Tibial nerve (tissue), 4 donors: Measurements from ENCODE around the gene RCE1. TPM values are rescaled to one million over a fixed set of nuclear protein-coding genes. Genes with fewer than 3 reads are reported as not detected.

ENCODE experiments used
- DNase-seq, 2 donors: peaks; one replicate each; pipeline ENCODE4 v3.0.0-alpha.2; 2019; ENCODE audit warnings: low spot score in 2 of 2
- H3K27ac ChIP-seq, 4 donors: fragments of 200-600 bp; sonication (generic) in 3 of 4; one replicate each; pipeline ENCODE4 v1.5.1; 2017 to 2019; ENCODE audit warnings: mild to moderate bottlenecking in 1 of 4
- H3K27me3 ChIP-seq, 2 donors: fragments of 200-600 bp; sonication (generic) in 1 of 2; one replicate each; pipeline versions ENCODE4 v1.5.1 to v1.6.0; 2017 to 2019
- H3K36me3 ChIP-seq, 3 donors: fragments of 200-600 bp; sonication (generic); one replicate each; pipeline ENCODE4 v1.5.1; 2018 to 2019
- H3K4me1 ChIP-seq, 4 donors: fragments of 200-600 bp; sonication (generic) in 3 of 4; one replicate each; pipeline ENCODE4 v1.5.1; 2017 to 2019
- H3K4me3 ChIP-seq, 4 donors: fragments of 200-600 bp; sonication (generic) in 3 of 4; one replicate each; pipeline ENCODE4 v1.5.1; 2017 to 2019; ENCODE audit warnings: mild to moderate bottlenecking in 1 of 4, moderate library complexity in 1 of 4
- H3K9me3 ChIP-seq, 4 donors: fragments of 200-600 bp; sonication (generic) in 3 of 4; one replicate each; pipeline ENCODE4 v1.5.1; 2017 to 2019
- CTCF ChIP-seq, 5 experiments: fragments of 200-600 bp in 3 of 5; fragments of 450-650 bp in 2 of 5; sonication (generic) in 3 of 5; IDR thresholded peaks; one replicate each; pipeline ENCODE4 v1.5.1; 2016 to 2019; ENCODE audit warnings: antibody characterized with exemption in 5 of 5, mild to moderate bottlenecking in 3 of 5, moderate library complexity in 2 of 5
- EP300 ChIP-seq, 2 donors: sonication (generic); formaldehyde crosslinking; IDR thresholded peaks; one replicate each; pipeline ENCODE4 v1.6.1; 2017; ENCODE audit warnings: antibody characterized with exemption in 2 of 2, mild to moderate bottlenecking in 1 of 2
- POLR2A ChIP-seq, 2 donors: fragments of 450-650 bp; IDR thresholded peaks; one replicate each; pipeline ENCODE4 v1.6.1; 2017; ENCODE audit warnings: antibody characterized with exemption in 2 of 2, mild to moderate bottlenecking in 2 of 2, moderate library complexity in 2 of 2
- WGBS, 2 donors: methylation state at CpG; one replicate each; pipeline ENCODE4 v1.1.5; 2018; 5-methylcytosine and 5-hydroxymethylcytosine counted together
- total RNA-seq, 4 donors: library from RNA; depleted of rRNA; stranded (reverse); fragments of >200 nt; gene quantifications; one replicate each; pipeline ENCODE4 v1.1.0, GENCODE V29; 2016

Gene RCE1
- total RNA-seq, 4 donors from 2014 or later: 18.1 to 25.8 (median 20.9) TPM

GRCh38 chr11:66855574-66856495 is 12.6 kb downstream of the RCE1 start:
- DNase-seq: peak; percentile 83 to 90
- Histone ChIP-seq H3K9me3 (no peaks in the 10 kb centered on the region), H3K27me3 (no peaks in the 10 kb centered on the region), H3K4me1 (peaks cover 0 to 21% (median 5%) of the 10 kb centered on the region in 4 donors), H3K27ac (peak overlapping the region; percentile 84 to 97 (median 92)), H3K4me3 (peak overlapping the region; percentile 55 to 76 (median 74)), H3K36me3 (peaks cover 0 to 54% (median 0%) of the 10 kb centered on the region in 3 donors)
- peak; percentile 26 to 69 for TF ChIP-seq POLR2A (IDR thresholded peaks at IDR 0.05)
- peak; percentile 10 to 89 for TF ChIP-seq EP300 (IDR thresholded peaks at IDR 0.05)
- TF ChIP-seq CTCF (IDR thresholded peaks at IDR 0.05): peak in 2 of 5 experiments; percentile 10 to 32
- 7 to 12% methylated on average over 19 to 32 of the region's 51 CpGs for WGBS, 2 donors

GRCh38 chr11:66856496-66857233 is 13.4 kb downstream of the RCE1 start, which contains the start of gene LRFN4:
Gene LRFN4, plus strand, starts transcription at chr11:66857064. Its CDS starts 681 bp downstream, at chr11:66857745.
- WGBS, 2 donors: 0 to 1% methylated on average over 47 to 87 of the region's 103 CpGs

GRCh38 chr11:66857234-66857926 is 14.1 kb downstream of the RCE1 start:
- H3K9me3 ChIP-seq: no peaks in the 10 kb centered on the region
- no peak for TF ChIP-seq CTCF (IDR thresholded peaks at IDR 0.05)
- no peak for TF ChIP-seq POLR2A (IDR thresholded peaks at IDR 0.05)
- no peak for TF ChIP-seq EP300 (IDR thresholded peaks at IDR 0.05)
- H3K4me3 ChIP-seq: peak overlapping the region; percentile 13 to 76 (median 50)
- DNase-seq: no peak
- WGBS, 2 donors: 80 to 84% methylated on average over 14 to 20 of the region's 47 CpGs
- H3K27ac ChIP-seq: peak overlapping the region; percentile 75 to 97 (median 86)
- peaks cover 0 to 54% (median 0%) of the 10 kb centered on the region in 3 donors for H3K36me3 ChIP-seq
- H3K27me3 ChIP-seq: no peaks in the 10 kb centered on the region
- peaks cover 0 to 21% (median 5%) of the 10 kb centered on the region in 4 donors for H3K4me1 ChIP-seq

More at GRCh38 chr11:66856496-66857233, 13.4 kb downstream of the RCE1 start, which contains the start of gene LRFN4:
- DNase-seq: no peak
- Histone ChIP-seq H3K36me3 (peaks cover 0 to 54% (median 0%) of the 10 kb centered on the region in 3 donors), H3K27me3 (no peaks in the 10 kb centered on the region), H3K9me3 (no peaks in the 10 kb centered on the region), H3K27ac (peak within 1 kb of the TSS; percentile 84 to 97 (median 92)), H3K4me3 (peak within 1 kb of the TSS; percentile 55 to 76 (median 74)), H3K4me1 (peaks cover 0 to 21% (median 5%) of the 10 kb centered on the region in 4 donors)
- peak; percentile 3 to 62 for TF ChIP-seq EP300 (IDR thresholded peaks at IDR 0.05)
- TF ChIP-seq POLR2A (IDR thresholded peaks at IDR 0.05): peak in 1 of 2 donors; percentile 28
- TF ChIP-seq CTCF (IDR thresholded peaks at IDR 0.05): no peak

DNA sequence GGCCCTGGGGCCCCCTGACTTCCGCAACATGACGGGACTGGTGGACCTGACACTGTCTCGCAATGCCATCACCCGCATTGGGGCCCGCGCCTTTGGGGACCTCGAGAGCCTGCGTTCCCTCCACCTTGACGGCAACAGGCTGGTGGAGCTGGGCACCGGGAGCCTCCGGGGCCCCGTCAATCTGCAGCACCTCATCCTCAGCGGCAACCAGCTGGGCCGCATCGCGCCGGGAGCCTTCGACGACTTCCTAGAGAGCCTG is 14.6 kb downstream of the RCE1 start:
- no peaks in the 10 kb centered on the region for H3K9me3 ChIP-seq
- H3K4me3 ChIP-seq: no peak overlapping the region
- TF ChIP-seq POLR2A (IDR thresholded peaks at IDR 0.05): no peak
- no peak for TF ChIP-seq EP300 (IDR thresholded peaks at IDR 0.05)
- TF ChIP-seq CTCF (IDR thresholded peaks at IDR 0.05): no peak
- peaks cover 0 to 21% (median 5%) of the 10 kb centered on the region in 4 donors for H3K4me1 ChIP-seq
- H3K36me3 ChIP-seq: peaks cover 0 to 54% (median 0%) of the 10 kb centered on the region in 3 donors
- DNase-seq: no peak
- WGBS, 2 donors: 94 to 98% methylated on average over 9 to 19 of the region's 19 CpGs
- no peaks in the 10 kb centered on the region for H3K27me3 ChIP-seq
- H3K27ac ChIP-seq: peak overlapping the region in 2 of 4 donors; percentile 83 to 97
